Measurements from ENCODE around the gene COX14.
A peak's percentile ranks its signal among the peaks of the same experiment; 100 is the strongest.

- TF ChIP-seq CTCF (IDR thresholded peaks at IDR 0.05), result peak in 2 of 4 experiments; percentile 31 to 47
- no peak for TF ChIP-seq POLR2A (IDR thresholded peaks at IDR 0.05)
These were observed 20.6 kb downstream of the COX14 start for GRCh38 chr12:50132505-50133135.

Data from uterus (tissue), 2 donors.